Daoy (cell line): ENCODE measurements around the gene CDH20. TPM values are rescaled to one million over a fixed set of nuclear protein-coding genes. Genes with fewer than 3 reads are reported as not detected.

ENCODE experiments used
- DNase-seq: peaks from one replicate; pipeline ENCODE4 v3.0.0-alpha.2; 2015; ENCODE audit warnings: low read depth
- total RNA-seq: library from RNA; depleted of rRNA; stranded (reverse); fragments of >200 nt; shearing (Covaris generic); gene quantifications from 2 replicates; pipeline ENCODE4 v1.2.3, GENCODE V29; 2014

Gene CDH20
- total RNA-seq, 1 experiment from 2014 or later, result not detected

DNA sequence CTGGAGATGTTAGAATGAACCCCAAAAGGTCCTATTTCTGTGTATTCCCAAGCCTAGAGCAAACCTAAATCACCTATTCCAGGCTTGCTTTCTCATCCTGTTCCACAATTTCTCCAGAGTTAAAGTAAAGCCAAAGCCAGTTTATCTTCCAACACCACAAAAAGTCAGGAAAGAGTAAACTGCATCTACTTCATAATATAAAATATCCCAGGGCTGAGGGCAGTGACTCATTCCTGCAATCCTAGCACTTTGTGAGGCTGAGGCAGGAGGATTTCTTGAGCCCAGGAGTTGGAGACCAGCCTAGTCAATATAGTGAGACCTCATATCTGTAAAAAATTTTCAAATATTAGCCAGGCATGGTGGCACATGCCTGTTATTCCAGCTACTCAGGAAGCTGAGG is 241.4 kb downstream of the CDH20 start:
- no peak for DNase-seq

DNA sequence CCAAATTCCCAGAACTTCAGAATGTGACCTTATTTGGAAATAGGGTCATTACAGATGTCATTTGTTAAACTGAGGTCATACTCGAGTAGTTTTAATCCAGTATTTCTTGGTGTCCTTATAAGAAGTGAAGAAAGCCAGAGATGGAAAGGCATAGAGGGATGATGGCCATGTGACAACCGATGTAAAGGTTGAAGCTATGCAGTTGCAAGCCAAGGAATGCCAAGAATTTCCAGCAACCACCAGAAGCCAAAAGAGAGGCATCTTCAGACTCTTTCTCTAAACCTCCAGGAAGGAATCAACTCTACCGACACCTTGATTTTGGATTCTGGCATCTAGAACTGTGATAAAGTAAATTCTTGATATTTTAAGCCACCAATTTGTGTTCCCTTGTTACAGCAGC is 242.2 kb downstream of the CDH20 start:
- DNase-seq, result no peak

DNA sequence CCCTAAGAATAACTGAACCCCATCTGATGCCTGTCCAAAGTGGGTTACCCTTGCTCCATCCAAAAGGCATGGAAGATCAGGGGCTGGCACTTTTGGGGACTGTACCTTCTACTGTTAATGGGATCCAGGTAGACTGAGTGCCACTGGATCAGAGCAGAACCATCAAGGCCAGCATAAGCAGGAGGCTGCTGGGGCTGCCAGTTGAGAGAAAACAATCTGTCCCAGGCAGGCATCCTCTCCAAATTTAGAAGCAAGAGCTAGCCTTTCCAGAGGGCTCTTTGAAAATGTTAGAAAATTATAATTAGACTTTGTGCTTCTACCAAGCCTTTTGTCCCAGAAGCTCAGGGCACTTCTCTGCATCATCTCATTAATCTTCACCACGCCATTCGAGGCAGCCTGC is 245.6 kb downstream of the CDH20 start:
- no peak for DNase-seq

DNA sequence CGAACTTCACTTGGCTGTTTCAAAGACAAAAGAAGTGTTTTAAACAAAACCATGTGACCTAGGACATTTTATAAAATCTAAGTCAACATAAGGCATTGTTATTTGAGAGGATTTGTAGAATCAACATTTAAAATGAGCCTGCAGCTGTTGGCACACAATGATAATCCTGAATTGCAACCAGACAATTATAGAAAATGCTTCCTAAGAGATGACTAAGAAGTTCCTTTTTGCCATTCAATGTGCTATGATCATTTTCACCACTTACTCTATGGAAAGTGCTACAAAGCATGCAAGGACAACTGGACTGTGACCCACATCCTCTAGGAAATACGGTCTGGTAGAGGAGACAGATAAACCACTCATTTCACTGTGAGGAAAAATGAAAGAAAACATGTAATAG is 246.4 kb downstream of the CDH20 start:
- no peak for DNase-seq

DNA sequence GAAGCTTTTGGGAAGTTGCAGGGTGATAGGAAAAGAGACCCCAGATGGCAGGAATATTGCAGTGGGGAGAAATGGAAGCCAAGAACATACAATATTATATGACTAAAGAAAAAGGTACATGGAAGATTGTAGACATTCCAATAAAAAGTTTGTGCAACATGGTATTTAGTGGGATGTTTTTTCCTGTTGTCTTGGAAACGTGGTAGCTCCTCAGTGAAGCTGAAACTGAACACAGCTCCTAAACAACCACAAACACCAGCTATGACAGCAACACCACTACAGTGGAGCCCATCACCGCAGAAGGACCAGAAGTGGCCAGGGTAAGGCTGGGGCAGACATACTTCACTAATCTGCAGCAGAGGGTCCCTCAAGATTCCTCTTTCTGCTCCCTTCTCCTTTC is 246.8 kb downstream of the CDH20 start:
- no peak for DNase-seq

DNA sequence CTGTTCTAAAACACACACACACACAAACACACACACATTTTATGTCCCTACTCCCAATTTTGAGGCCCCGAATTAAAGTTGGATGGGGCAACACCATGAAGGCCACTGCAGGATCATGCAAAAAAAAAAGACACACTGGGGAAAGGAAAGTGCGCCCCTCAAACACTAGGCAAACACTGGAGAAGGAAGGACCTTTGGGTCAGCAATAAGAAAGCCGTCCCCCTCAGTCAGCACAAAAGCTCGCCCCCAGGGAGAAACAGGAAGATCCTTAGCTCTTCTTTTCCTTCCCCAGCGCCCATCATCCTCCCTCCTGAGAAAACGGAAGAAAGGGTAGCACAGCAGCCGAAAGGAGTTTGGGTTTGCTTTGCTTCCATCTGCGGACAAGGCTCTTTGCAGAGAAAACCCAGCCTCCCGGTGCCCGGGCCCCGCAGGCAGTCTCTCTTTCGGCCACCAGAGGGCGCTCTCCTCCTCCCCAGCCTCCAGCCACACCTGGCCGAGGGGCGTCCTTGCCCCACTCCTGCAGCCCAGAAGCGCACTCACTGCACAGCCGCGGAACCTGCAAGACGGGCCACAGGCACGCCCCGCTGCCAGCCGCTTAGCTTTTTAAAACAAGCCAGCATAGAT is 248.5 kb downstream of the CDH20 start:
- peak; percentile 63 for DNase-seq

DNA sequence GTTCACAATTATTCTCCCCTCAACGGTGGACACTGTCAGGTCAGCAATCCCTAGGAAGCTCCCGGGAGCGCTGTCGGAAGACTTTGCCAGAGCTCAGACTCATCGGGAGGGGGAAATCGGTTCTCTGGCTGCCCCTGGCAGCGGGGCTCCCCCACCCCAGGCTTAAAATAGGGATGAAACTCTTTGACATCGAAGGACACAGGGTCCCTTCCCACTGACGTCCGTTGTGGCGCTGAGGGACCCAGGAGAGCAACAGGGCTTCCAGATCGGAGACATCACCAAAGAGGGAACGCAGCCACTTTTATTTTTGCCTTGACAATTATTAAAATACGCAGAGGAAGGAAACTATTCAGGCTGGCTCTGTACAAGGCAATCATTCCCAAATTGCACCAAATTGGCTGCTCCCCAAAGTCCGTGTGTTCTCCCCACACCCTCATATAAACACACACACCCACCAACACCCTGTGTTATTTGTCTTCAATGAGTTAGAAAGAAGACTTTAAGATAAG is 249.0 kb downstream of the CDH20 start:
- DNase-seq, result no peak

DNA sequence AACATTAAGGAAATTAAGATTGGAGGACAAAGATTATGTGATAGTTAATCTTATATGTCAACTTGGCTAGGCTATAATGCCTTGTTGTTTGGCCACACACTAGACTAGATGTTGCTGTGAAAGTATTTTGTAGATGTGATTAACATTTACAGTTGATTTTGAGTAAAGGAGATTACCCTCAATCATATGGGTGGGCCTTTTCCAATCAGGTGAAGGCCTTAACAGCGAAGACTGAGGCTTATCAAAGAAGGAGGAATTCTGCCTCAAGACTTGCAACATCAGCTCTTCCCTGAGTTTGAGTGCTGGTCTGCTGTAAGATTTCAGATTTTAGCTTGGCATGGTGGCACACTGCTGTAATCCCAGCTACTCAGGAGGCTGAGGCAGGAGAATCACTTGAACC is 250.3 kb downstream of the CDH20 start:
- DNase-seq, result no peak

DNA sequence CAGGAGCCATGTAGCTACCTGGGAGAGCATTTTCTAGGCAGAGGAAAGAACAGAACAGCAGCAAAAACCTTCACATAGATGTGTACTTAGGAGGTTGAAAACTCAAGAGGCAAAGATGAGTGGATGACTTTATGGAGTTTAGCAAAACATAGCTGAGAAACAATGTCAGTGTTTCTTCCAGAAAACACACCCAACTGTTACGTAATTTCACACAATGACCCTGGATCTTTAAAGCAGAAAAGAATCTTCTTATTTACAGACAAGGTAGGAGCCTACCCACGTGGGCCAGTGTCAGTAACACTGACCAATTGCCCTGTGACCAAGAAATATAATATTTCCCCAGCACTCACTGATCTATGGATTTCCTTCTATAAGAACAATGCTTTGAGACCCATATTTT is 254.6 kb downstream of the CDH20 start:
- no peak for DNase-seq

DNA sequence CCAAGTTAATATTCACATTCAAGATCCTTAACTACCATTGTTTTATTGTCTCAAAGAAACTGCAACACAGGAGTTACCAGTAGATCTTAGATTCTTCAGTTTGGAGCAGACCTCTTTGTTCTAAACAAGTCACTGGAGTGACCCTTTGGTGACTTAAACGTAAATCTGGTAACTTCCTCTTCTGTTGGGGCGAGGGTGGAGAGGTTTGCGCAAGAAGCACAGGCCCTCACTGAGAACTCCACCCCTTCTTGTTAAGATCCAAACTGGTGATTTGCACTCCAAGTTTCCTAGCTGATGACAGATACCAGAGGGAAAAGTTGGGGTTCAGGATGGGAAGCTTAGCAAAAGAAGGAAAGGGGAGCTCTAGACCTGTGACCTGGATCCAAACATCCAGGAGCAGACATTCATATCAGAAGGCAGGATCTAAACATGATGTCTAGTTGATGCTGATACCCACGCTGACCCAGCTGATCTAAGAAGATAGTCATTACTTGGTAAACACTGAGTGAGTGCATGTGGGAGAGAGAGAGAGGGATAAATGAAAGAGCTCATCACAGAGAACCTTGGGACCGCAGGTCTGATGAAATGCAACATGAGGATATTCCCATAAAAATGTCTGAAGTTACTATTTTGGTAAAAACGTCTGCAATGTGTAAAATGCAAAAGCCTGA is 256.0 kb downstream of the CDH20 start:
- no peak for DNase-seq

DNA sequence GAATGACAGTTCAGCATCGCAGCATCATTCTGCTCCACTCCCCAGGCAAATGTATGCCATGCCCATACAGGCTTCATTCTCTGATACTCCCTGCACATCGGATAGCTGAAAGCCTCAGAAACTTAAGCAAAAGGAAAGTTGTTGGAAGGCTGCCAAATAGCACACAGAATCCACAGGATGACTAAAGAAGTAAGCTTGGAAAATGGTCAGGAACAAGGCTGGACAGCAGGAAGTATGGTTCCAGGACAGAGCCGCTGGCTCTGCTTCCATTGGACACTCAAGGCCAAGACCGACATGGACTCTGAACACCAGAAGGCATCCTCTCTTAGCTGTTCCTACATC is 256.5 kb downstream of the CDH20 start:
- DNase-seq, result peak; percentile 24

DNA sequence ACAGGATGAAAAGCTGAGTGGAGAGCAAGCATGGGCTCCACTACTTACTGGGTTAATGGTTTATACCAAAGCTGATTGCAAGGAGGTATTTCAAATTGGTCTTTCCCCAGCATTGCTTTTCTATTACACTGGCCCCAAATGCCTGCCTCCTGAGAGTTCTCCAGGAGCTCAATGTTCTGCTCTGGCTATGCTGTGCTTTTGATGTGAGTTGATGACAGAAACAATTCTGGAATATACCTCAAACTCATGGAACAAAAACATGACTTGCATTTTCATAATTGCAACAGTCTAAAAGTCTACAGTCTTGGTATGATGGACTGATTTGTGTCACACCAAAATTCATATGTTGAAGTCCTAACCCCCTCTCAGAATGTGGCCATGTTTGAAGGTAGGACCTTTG is 258.0 kb downstream of the CDH20 start:
- DNase-seq, result no peak

DNA sequence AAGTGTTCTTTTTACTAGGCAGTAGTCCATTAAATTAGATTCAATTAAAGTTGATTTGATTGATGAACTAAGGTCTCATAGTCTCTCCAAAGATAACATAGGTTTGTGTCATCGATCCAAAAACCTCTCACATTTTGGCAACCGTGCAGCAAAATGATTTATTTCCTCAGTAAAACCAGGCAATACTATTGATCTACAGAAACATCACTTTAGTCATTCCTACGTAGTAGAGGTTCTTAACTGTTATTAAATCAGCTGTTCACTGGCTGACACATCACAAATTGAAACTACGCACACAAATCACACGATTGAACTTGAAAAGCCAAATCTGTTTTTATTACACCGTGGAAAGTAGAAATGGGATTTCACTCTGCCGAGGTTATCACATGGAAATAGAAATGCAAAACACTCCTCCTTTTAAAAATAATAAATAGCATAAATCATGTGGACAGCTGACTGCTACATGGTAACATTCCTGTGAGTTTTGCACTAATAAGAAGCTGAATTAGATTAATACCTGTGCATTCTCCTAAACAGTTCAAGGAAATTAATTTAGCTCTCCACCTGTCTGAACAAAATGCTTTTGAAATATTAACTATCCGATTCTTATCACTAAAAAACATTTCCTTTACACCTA is 262.5 kb downstream of the CDH20 start:
- no peak for DNase-seq

DNA sequence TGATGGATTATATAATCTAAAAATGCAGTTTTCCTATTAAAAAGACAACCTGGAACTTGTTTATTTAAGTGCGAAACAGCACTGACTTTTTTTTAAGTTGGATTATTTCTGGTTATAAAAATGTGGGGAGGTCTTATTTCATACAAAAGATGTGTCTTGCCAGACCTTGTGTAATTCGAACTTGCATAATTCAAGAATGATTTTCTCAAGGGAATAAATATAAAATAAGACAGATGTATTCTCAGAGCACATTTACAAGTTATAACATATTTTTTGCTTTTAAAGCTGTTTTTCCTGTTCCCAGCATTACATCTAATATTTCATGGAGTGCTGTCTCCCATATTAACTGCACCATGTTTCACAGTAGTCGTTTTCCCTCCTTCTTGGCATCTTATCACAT is 263.1 kb downstream of the CDH20 start:
- no peak for DNase-seq

DNA sequence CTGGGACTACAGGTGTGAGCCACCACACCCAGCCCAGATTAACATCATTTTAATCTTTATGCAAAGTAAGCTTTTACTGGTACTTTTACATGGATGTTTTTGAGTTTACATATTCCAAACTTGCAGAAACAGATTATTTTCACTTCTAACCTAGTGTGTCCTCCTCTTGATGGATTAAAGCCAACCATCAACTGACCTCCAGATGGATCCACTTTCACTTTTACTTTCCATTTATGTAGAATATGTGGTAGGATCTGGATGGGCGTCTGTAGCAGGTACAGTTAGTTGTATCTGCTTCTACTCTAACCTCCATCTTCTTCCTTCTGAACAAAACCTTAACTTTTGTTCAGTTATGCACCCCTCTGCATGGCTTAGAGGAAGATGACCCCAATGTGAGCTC is 264.1 kb downstream of the CDH20 start:
- no peak for DNase-seq

DNA sequence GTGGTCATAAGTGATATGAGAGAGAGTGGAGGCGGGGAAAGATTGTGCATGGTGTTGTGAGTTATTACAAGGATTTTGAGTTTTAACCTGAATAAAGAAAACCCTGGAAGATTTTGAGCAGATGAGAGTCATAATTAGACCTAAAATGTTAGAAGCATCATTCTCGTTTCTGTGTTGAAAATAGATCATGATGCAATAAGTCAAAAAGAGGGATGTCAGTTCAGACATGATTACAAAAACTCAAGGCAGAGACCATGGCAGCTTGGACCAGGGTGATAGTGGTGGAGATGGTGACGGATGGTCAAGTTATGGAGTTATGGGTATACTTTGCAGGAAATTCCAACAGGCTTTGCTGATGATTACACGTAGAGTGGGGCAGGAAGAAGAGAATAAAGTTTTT is 267.2 kb downstream of the CDH20 start:
- DNase-seq, result no peak

DNA sequence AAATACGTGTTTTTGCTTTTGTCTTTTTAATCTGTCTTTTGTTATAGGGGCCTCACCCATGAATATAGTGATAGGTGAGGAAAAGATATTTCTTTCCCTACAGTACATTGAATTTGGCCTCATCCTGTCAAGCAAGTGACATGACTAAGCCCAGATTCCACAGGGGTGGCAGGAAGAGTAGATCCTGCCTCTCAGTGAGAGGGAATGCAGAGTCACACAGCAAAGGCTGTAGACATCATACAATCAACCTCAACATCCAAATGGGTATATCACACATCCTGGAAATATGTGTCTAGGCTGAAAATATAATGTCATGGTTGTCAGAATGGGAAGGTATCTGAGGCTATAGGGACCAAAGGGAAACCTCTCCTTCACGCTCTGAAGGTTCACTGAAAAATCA is 269.6 kb downstream of the CDH20 start:
- peak; percentile 27 for DNase-seq
